ENCODE results near the gene IL20RB.
"Not testable (repeated sequence)": the region's sequence is repeated elsewhere in the genome, so short reads cannot be mapped to it uniquely, and the experiment has no call there.

The IL20RB gene

DNA sequence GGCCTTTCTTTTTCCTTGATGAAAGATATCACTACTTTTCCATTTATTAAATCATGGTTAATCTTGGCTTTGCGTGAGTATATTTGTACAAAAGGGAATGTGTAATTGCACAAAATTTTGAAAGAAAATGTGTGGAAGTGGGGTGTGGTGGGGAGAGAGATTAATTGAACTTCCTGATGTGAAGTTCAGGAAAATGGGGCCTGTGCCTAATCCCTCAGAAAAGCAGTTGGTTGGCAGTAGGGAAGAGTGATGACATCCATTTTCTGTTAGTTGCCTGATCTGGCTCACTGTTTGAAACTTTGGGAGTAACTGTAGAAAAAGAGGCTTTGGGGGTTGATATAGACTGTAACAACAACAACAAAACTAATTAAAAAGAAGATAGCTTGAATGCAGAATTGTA is 10.8 kb upstream of the IL20RB start:
- no peak for DNase-seq

- no peak for DNase-seq
Observed at GRCh38 chr3:136947477-136947876, 10.3 kb upstream of the IL20RB start.

DNA sequence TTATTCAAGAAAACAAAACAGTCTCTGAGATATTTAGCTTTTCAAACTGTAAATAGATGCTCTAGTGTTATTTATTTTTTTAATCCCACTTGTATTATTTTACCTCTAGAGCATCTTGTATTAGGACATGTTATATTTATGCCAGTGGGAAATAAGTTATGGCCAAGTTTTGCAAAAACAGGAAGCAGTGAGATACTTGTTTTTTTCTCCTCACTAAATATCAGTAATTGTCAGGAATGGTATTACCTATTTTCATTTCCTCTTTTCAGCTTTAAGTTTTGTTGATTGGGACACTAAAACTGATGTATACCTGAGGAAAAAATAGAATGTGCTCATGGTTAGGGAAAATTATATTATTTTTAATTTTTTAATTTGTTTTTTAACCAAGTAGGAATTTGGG is 8.6 kb upstream of the IL20RB start:
- no peak for DNase-seq

GRCh38 chr3:136949708-136950107 is 8.1 kb upstream of the IL20RB start:
- DNase-seq: no peak

- no peak for DNase-seq
Observed at GRCh38 chr3:136950623-136951022, 7.2 kb upstream of the IL20RB start.

DNA sequence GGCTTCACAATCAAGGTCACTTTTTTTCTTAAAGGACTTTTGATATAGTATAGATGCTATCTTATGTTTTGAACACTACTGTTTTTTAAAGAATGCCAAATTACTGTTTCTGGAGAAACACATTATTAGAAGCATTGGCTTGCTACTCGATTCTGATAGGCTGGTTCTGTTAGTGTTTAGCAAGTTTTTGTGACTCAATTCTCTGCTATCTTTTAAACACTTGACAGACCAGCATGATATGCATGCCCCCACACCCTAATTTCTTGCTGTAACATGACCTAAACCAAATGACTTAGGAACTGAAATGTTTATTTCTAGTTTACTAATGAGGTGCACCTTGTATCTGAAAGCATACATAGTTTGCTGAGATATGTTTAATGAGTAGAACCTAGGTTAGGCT is 5.5 kb upstream of the IL20RB start:
- no peak for DNase-seq

DNA sequence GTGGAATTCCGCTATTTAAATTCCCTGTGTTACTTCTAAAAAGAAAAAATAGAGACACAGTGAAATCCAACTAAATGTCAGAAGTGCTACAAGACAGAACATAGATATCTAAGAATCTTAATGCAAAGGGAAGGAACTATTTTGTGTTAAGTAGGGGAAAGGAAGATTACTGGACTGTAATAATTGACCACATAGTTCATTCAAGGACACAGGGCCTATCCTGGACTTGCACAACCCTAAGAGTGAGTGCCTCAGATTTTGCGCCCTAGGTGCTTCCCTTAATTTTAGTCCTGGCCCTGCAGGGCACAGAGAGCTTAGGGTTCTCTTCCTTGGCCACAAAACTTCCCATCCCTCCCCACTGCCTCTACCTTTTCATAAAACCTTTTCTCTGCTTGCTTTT is 3.5 kb upstream of the IL20RB start:
- DNase-seq: no peak

DNA sequence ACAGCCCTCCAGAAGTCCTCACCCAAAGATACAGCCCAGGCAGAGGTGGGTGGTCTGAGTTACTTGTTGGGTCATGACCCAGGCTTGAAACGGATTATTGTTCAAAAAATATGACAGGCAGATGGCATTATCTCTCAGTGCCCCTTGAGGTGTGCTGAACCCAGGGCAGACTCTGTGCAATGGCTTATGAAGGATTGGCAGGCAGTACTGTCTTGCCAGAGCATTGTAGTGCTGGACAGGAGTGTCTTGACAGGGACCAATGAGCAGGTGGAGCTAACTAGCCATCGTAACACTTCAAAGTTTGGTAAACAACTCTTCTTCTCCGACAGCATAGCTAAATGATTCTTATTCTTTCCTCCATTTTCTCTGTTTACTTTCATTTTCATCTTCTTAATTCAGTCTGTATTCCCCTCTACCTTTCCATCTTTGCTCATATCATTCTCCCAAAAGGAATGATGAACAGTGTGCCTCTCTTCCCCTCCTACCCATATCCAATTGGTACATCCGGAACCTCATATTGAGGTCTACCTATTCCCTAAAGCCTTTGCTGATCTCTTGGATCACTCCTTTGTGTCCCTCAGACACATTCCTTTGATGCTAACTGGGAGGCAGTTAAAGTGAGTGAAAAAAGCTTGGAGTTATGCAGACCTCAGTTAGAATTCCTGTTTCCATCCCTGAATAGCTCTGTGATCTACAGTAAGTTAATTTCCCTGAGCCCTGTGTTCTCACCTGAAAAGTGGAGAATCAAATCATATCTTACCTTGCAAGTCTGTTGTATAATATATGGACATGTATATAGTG is 2.6 kb upstream of the IL20RB start:
- no peak for DNase-seq

- DNase-seq: no peak
Observed at GRCh38 chr3:136955813-136956212, 2.0 kb upstream of the IL20RB start.

DNA sequence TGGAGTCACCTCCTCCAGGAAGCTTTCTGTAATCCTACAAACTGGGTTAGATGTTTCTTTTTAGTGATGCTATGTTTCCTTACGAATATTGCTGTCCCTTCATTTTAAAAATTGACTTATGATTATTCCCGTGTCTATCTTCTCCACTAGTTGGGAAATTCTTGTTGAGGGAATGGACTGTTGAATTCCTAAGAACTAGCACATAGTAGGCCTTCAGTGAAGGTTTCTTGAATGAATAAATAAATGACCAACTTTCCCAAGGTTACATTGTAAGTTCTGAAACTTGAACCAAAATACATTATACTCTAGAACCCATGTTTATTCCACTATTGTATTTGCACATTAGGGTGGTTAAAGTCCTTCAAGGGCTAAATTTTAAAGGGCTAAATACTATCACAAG is 812 bp upstream of the IL20RB start:
- no peak for DNase-seq

DNA sequence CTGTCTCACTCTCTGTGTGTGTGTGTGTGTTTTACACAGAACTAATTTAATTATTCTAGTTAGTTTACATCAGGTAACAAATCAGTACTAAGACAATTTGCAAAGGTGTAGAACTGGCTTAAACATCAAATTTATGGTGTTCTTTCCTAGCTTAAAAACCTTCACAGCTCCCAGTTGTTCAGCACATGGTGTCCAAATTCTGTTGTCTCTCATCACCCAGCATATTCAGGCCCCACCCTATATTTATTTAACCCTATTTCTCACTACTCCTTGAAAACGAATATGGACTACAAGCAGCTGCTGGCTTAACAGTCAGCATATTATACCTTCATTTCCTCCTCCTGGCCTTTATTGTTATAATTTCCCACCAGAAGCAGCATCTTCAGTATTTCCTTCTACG is 1.2 kb downstream of the IL20RB start:
- no peak for DNase-seq

DNA sequence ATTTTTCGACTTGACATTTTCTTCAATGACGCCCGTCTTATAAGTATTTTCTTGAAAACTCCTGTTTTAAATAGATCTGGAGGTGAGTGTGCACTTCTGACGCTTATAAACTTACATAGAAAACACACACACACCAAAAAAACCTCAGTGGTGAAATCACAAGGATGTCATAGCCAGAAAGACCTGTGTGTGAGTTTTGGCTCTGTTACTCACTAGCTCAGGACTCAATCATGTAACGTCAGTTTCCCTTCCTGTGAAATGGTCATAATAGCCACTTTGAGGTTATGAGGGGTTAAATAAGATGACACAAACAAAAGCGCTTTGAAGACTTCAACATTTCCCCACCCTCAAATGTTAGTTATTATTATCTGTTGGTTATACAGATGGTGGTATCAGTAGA is 1.8 kb downstream of the IL20RB start:
- DNase-seq: no peak

DNA sequence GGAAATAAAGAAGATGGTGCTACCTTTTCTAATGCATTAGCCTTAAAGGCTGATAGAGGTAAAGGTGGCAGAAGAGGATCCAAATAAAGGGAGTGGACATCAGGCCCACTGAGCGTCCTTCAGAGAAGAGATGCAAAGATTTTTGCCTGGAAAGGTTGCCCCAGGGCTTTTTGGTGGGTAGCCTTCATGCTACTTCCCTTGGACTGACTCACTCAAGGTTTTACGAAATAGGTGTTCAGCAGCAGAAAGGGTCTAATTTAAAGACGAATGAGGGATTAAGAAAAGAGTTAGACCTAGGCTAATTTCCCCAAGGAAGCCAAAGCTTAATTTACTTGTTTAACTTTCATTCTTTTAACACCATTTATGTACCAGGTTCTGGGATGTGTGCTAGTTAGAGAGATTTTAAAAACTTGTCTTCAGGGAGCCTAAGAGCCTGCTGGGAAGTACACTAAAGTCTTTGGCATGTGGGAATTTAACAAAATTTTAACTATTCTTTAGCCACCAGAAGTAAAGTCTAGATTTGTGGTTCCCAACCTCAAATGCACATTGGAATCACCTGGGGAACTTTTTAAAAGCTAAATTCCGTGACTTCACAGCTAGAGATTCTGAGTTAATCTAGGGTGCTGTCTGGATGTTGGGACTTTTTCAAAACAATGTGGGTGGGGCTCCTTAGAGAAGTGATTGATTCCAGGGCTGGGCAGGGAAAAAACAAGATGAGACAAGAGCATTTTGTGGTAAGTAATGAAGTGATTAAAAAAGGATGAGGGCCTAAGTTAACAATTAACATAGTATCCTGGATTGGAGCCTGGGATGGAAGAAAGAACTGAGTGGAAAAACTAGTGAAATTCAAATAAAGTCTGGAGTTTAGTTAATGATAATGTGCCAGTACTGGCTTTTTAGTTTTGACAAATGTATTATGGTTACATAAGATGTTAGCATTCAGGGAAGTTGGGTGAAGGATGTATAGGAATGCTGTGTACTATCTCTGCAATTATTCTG is 3.4 kb downstream of the IL20RB start:
- DNase-seq: no peak

DNA sequence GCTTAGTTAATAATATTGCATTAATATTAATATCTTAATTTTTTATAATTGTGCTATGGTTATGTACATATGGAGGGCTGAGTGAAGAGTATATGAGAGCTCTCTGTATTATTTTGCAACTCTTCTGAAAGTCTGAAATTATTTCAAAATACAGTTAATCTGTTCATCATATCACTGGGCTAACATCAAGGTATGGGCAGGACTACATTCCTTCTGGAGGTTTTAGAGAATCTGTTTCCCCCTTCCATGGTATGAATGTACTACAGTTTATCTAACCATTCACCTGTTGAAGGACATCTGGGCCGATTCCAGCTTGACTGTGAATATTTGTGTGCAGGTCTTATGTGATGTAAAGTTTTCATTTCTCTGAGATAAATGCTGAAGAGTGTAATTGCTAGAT is 5.1 kb downstream of the IL20RB start:
- no peak for DNase-seq

- DNase-seq: peak; percentile 30
Observed at GRCh38 chr3:136969539-136969938, 11.8 kb downstream of the IL20RB start.

GRCh38 chr3:136973352-136973751 is 15.6 kb downstream of the IL20RB start:
- no peak for DNase-seq

DNA sequence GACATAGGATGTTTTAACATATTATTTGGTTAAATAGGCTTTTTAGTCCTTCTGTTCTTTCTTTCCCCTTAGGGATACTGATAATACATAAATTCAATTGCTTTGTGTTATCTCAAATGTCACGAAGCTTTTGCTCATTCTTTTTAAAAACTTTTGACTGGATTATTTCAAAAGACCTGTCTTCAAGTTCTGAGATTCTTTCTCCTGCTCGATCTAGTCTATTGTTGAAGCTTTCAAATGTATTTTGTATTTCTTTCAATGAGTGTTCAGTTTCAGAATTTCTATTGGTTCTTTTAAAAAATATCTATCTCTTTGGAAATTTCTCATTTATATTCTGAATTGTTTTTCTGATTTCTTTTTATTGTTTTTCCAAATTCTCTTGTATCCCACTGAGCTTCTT is 16.9 kb downstream of the IL20RB start:
- DNase-seq: no peak

- DNase-seq: no peak
Observed at GRCh38 chr3:136979204-136979603, 21.4 kb downstream of the IL20RB start.

DNA sequence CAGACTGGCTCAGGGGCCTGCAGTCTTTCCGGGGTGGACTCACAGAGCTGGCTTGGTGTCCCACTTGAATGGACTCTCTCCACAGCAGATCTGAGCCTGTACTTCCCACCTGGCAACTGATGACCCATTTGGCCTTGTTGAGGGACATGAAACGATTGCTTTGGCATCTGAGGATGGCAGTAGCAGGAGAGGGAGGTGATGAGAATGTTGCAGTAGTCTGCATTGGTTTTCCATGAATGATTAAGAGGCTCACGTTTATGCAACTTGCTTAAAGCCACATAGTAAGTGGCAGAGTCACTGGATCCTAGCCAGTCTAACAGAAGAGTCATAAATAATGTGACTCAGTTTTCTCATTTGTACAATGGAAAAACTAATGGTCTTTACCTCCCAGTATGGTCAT is 21.9 kb downstream of the IL20RB start:
- no peak for DNase-seq

GRCh38 chr3:136982033-136982432 is 24.2 kb downstream of the IL20RB start:
- DNase-seq: no peak

GRCh38 chr3:136982520-136983138 is 24.8 kb downstream of the IL20RB start:
- no peak for DNase-seq

DNA sequence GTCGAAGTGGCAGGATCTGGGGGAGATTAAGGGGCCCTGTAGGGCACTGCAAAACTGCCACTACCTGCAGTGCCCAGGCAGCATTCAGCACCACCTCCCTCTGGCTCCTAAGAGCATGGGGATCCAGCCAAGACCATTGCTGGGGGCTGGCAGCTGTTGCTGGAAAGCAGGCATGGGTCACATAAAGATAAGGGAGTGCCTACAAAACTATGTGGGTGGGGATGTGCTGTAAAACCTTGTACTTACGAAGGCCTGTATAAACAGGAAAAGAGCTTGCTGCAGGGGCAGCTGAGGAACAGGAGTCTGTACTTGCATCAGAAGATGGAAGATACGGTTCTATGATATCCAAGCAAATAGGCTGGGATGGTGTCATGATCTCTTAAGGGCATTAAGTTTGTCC is 27.1 kb downstream of the IL20RB start:
- no peak for DNase-seq

DNA sequence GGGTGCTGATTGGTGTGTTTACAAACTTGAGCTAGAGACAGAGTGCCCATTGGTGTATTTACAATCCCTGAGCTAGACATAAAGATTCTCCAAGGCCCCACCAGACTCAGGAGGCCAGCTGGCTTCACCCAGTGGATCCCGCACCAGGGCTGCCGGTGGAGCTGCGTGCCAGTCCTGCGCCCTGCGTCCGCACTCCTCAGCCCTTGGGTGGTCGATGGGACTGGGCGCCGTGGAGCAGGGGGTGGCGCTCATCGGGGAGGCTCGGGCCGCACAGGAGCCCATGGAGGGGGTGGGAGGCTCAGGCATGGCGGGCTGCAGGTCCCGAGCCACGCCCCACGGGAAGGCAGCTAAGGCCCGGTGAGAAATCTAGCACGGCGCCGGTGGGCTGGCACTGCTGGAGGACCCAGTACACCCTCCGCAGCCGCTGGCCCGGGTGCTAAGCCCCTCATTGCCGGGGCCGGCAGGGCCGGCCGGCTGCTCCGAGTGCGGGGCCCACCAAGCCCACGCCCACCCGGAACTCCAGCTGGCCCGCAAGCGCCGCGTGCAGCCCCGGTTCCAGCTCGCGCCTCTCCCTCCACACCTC is 29.7 kb downstream of the IL20RB start:
- DNase-seq: not testable (repeated sequence)
